Suprapubic skin (tissue), 3 donors: ENCODE data around the gene AGAP1.

Experiments
- CTCF ChIP-seq, 2 donors: fragments of 200-600 bp in 1 of 2; fragments of 450-650 bp in 1 of 2; sonication (generic) in 1 of 2; IDR thresholded peaks; one replicate each; pipeline ENCODE4 v1.5.1; 2016 to 2019; ENCODE audit warnings: antibody characterized with exemption in 2 of 2, mild to moderate bottlenecking in 1 of 2, moderate library complexity in 1 of 2
- POLR2AphosphoS5 ChIP-seq, 3 donors: sonication (generic); formaldehyde crosslinking; IDR thresholded peaks; one replicate each; pipeline ENCODE4 v1.6.1; 2017; ENCODE audit warnings: antibody characterized with exemption in 3 of 3

GRCh38 chr2:235658351-235659174, 164.7 kb downstream of the AGAP1 start:
- TF ChIP-seq CTCF (IDR thresholded peaks at IDR 0.05) (no peak), POLR2AphosphoS5 (IDR thresholded peaks at IDR 0.05) (no peak)
